Activated CD8-positive, alpha-beta memory T cell treated with anti-CD3 and anti-CD28 coated beads, Interleukin-2, amount 10 ng/mL, durations not matched to agents 7 days and 5 days (primary cell): Measurements from ENCODE around the gene ERC2. TPM values are rescaled to one million over a fixed set of nuclear protein-coding genes. Genes with fewer than 3 reads are reported as not detected.

Source experiments
- ATAC-seq: fragments of 150-1000 bp; cut with Tn5 transposase; one replicate; pipeline ENCODE4 v1.10.0; 2021; ENCODE audit warnings: moderate library complexity
- CTCF ChIA-PET: fragments of 350-600 bp; sonication (Branson Sonifier 250); formaldehyde crosslinking; loops from one replicate; lab custom pipeline; 2021; ENCODE audit warnings: antibody characterized with exemption; lab: Charles Lee
- DNase-seq: peaks from one replicate; pipeline ENCODE4 v3.0.0-alpha.2; 2020
- H3K27ac Mint-ChIP-seq: one replicate; pipeline ENCODE4 v1.8.0; 2021; ENCODE audit warnings: mild to moderate bottlenecking, mixed read lengths
- H3K27me3 Mint-ChIP-seq: one replicate; pipeline ENCODE4 v1.8.0; 2021; ENCODE audit warnings: mixed read lengths
- H3K36me3 Mint-ChIP-seq: one replicate; pipeline ENCODE4 v1.8.0; 2021; ENCODE audit warnings: mild to moderate bottlenecking, mixed read lengths
- H3K4me1 Mint-ChIP-seq: one replicate; pipeline ENCODE4 v1.8.0; 2021; ENCODE audit warnings: mixed read lengths
- H3K4me3 Mint-ChIP-seq: one replicate; pipeline ENCODE4 v1.8.0; 2021; ENCODE audit warnings: mild to moderate bottlenecking, moderate library complexity, mixed read lengths
- H3K9me3 Mint-ChIP-seq: one replicate; pipeline ENCODE4 v1.8.0; 2022; ENCODE audit warnings: low read depth, mixed read lengths
- total RNA-seq, 2 experiments: library from RNA; stranded (reverse); gene quantifications; one replicate each; pipeline ENCODE4 v1.2.3, GENCODE V29; 2021

The ERC2 gene
- total RNA-seq, 2 experiments from 2014 or later: not detected

- Mint-ChIP-seq H3K9me3 (no peaks in the 10 kb centered on the region), H3K27ac (no peak overlapping the region), H3K27me3 (no peaks in the 10 kb centered on the region), H3K4me3 (no peak overlapping the region), H3K4me1 (no peaks in the 10 kb centered on the region), H3K36me3 (no peaks in the 10 kb centered on the region)
- CTCF ChIA-PET: no interaction called here
- ATAC-seq (no peak), DNase-seq (no peak)
Observed at GRCh38 chr3:55569033-55569599, 899.2 kb downstream of the ERC2 start.

- H3K27ac Mint-ChIP-seq: no peak overlapping the region
- H3K36me3 Mint-ChIP-seq: no peaks in the 10 kb centered on the region
- no peak overlapping the region for H3K4me3 Mint-ChIP-seq
- no peaks in the 10 kb centered on the region for H3K27me3 Mint-ChIP-seq
- CTCF ChIA-PET: no interaction called here
- no peak for ATAC-seq
- H3K4me1 Mint-ChIP-seq: no peaks in the 10 kb centered on the region
- DNase-seq: no peak
- no peaks in the 10 kb centered on the region for H3K9me3 Mint-ChIP-seq
Observed at GRCh38 chr3:55567615-55568014, 900.7 kb downstream of the ERC2 start.

- Mint-ChIP-seq H3K4me1 (no peaks in the 10 kb centered on the region), H3K9me3 (no peaks in the 10 kb centered on the region), H3K27ac (no peak overlapping the region), H3K36me3 (no peaks in the 10 kb centered on the region), H3K27me3 (no peaks in the 10 kb centered on the region), H3K4me3 (no peak overlapping the region)
- no peak for DNase-seq
- CTCF ChIA-PET: no interaction called here
- no peak for ATAC-seq
Observed at GRCh38 chr3:55567121-55567520, 901.1 kb downstream of the ERC2 start.

- Mint-ChIP-seq H3K4me3 (no peak overlapping the region), H3K4me1 (no peaks in the 10 kb centered on the region), H3K27ac (no peak overlapping the region), H3K36me3 (no peaks in the 10 kb centered on the region), H3K27me3 (no peaks in the 10 kb centered on the region), H3K9me3 (no peaks in the 10 kb centered on the region)
- ATAC-seq: no peak
- no peak for DNase-seq
- CTCF ChIA-PET: interaction anchor here (1.0 kb wide), 1 partner anchor 31 kb away, joined by 3 read pairs; no protein-coding TSS in a partner anchor
Observed at GRCh38 chr3:55565521-55565920, 902.7 kb downstream of the ERC2 start.

GRCh38 chr3:55564726-55565125 lies 903.5 kb downstream of the ERC2 start:
- CTCF ChIA-PET: no interaction called here
- DNase-seq: no peak
- no peak overlapping the region for H3K27ac Mint-ChIP-seq
- no peaks in the 10 kb centered on the region for H3K4me1 Mint-ChIP-seq
- no peaks in the 10 kb centered on the region for H3K27me3 Mint-ChIP-seq
- no peaks in the 10 kb centered on the region for H3K9me3 Mint-ChIP-seq
- ATAC-seq: no peak
- no peak overlapping the region for H3K4me3 Mint-ChIP-seq
- no peaks in the 10 kb centered on the region for H3K36me3 Mint-ChIP-seq

- ATAC-seq (no peak), DNase-seq (no peak)
- no peaks in the 10 kb centered on the region for H3K36me3 Mint-ChIP-seq
- H3K9me3 Mint-ChIP-seq: no peaks in the 10 kb centered on the region
- no peak overlapping the region for H3K27ac Mint-ChIP-seq
- CTCF ChIA-PET: no interaction called here
- no peaks in the 10 kb centered on the region for H3K4me1 Mint-ChIP-seq
- H3K27me3 Mint-ChIP-seq: no peaks in the 10 kb centered on the region
- H3K4me3 Mint-ChIP-seq: no peak overlapping the region
Observed at GRCh38 chr3:55562700-55563099, 905.6 kb downstream of the ERC2 start.

- H3K36me3 Mint-ChIP-seq: no peaks in the 10 kb centered on the region
- DNase-seq: no peak
- ATAC-seq: no peak
- no peaks in the 10 kb centered on the region for H3K4me1 Mint-ChIP-seq
- CTCF ChIA-PET: no interaction called here
- H3K27me3 Mint-ChIP-seq: no peaks in the 10 kb centered on the region
- H3K27ac Mint-ChIP-seq: no peak overlapping the region
- no peaks in the 10 kb centered on the region for H3K9me3 Mint-ChIP-seq
- no peak overlapping the region for H3K4me3 Mint-ChIP-seq
Observed at GRCh38 chr3:55559500-55560423, 908.5 kb downstream of the ERC2 start.

- H3K27ac Mint-ChIP-seq: no peak overlapping the region
- no peaks in the 10 kb centered on the region for H3K9me3 Mint-ChIP-seq
- CTCF ChIA-PET: no interaction called here
- no peaks in the 10 kb centered on the region for H3K27me3 Mint-ChIP-seq
- no peak for ATAC-seq
- H3K36me3 Mint-ChIP-seq: no peaks in the 10 kb centered on the region
- no peak overlapping the region for H3K4me3 Mint-ChIP-seq
- DNase-seq: no peak
- no peaks in the 10 kb centered on the region for H3K4me1 Mint-ChIP-seq
Observed at GRCh38 chr3:55558316-55558715, 910.0 kb downstream of the ERC2 start.

GRCh38 chr3:55557549-55557948 lies 910.7 kb downstream of the ERC2 start:
- no peak for ATAC-seq
- no peaks in the 10 kb centered on the region for H3K4me1 Mint-ChIP-seq
- CTCF ChIA-PET: no interaction called here
- H3K9me3 Mint-ChIP-seq: no peaks in the 10 kb centered on the region
- no peak for DNase-seq
- H3K27me3 Mint-ChIP-seq: no peaks in the 10 kb centered on the region
- no peak overlapping the region for H3K4me3 Mint-ChIP-seq
- no peak overlapping the region for H3K27ac Mint-ChIP-seq
- H3K36me3 Mint-ChIP-seq: no peaks in the 10 kb centered on the region

- Mint-ChIP-seq H3K36me3 (no peaks in the 10 kb centered on the region), H3K4me1 (no peaks in the 10 kb centered on the region)
- ATAC-seq: no peak
Observed at GRCh38 chr3:55556619-55557537, 911.4 kb downstream of the ERC2 start.

GRCh38 chr3:55555873-55556618 lies 912.2 kb downstream of the ERC2 start:
- CTCF ChIA-PET: no interaction called here

More at GRCh38 chr3:55556619-55557537, 911.4 kb downstream of the ERC2 start:
- Mint-ChIP-seq H3K27me3 (no peaks in the 10 kb centered on the region), H3K9me3 (no peaks in the 10 kb centered on the region), H3K4me3 (no peak overlapping the region), H3K27ac (no peak overlapping the region)
- CTCF ChIA-PET: no interaction called here
- DNase-seq: no peak

GRCh38 chr3:55554634-55555425 lies 913.4 kb downstream of the ERC2 start:
- no peaks in the 10 kb centered on the region for H3K36me3 Mint-ChIP-seq
- DNase-seq (no peak), ATAC-seq (no peak)
- CTCF ChIA-PET: no interaction called here
- no peaks in the 10 kb centered on the region for H3K27me3 Mint-ChIP-seq
- H3K27ac Mint-ChIP-seq: no peak overlapping the region
- H3K4me1 Mint-ChIP-seq: no peaks in the 10 kb centered on the region
- no peaks in the 10 kb centered on the region for H3K9me3 Mint-ChIP-seq
- no peak overlapping the region for H3K4me3 Mint-ChIP-seq

More at GRCh38 chr3:55555873-55556618, 912.2 kb downstream of the ERC2 start:
- Mint-ChIP-seq H3K36me3 (no peaks in the 10 kb centered on the region), H3K27me3 (no peaks in the 10 kb centered on the region), H3K4me1 (no peaks in the 10 kb centered on the region), H3K9me3 (no peaks in the 10 kb centered on the region), H3K27ac (no peak overlapping the region), H3K4me3 (no peak overlapping the region)
- ATAC-seq: no peak
- no peak for DNase-seq
